Skeletal muscle tissue (tissue), 4 donors: ENCODE data around the gene CPNE5. TPM values are rescaled to one million over a fixed set of nuclear protein-coding genes. Genes with fewer than 3 reads are reported as not detected.

Source experiments
- H3K27ac ChIP-seq: one replicate; pipeline ENCODE4 v1.7.0; 2013; ENCODE audit warnings: mild to moderate bottlenecking, low read depth, low read length, inconsistent platforms
- H3K27me3 ChIP-seq, 3 donors: one replicate each; pipeline ENCODE4 v1.7.0; 2013; ENCODE audit warnings: low read length in 3 of 3; ENCODE audit not compliant: control insufficient read depth in 3 of 3, insufficient read depth in 3 of 3
- H3K36me3 ChIP-seq, 3 donors: one replicate each; pipeline ENCODE4 v1.7.0; 2013; ENCODE audit warnings: low read length in 3 of 3; ENCODE audit not compliant: control insufficient read depth in 3 of 3, insufficient read depth in 3 of 3
- H3K4me1 ChIP-seq, 3 donors: one replicate each; pipeline ENCODE4 v1.7.0; 2013; ENCODE audit warnings: low read length in 3 of 3, mild to moderate bottlenecking in 3 of 3; ENCODE audit not compliant: control insufficient read depth in 3 of 3, insufficient read depth in 3 of 3
- H3K4me3 ChIP-seq, 3 donors: one replicate each; pipeline ENCODE4 v1.7.0; 2013; ENCODE audit warnings: low read length in 3 of 3
- H3K9ac ChIP-seq, 3 donors: one replicate each; pipeline ENCODE4 v1.7.0; 2013; ENCODE audit warnings: low read length in 3 of 3, mild to moderate bottlenecking in 3 of 3, moderate library complexity in 2 of 3, low read depth in 1 of 3
- H3K9me3 ChIP-seq, 3 donors: one replicate each; pipeline ENCODE4 v1.7.0; 2013; ENCODE audit warnings: low read length in 3 of 3; ENCODE audit not compliant: control insufficient read depth in 3 of 3
- total RNA-seq: library from RNA; depleted of rRNA; stranded (reverse); fragments of >200 nt; gene quantifications from one replicate; pipeline ENCODE4 v1.2.3, GENCODE V29; 2014
- donor health status: Osteomylitis.

Gene CPNE5
- total RNA-seq, 1 donor from 2014 or later, result 6.3 TPM

- H3K4me1 ChIP-seq, result peaks cover 3 to 18% (median 10%) of the 10 kb centered on the region in 3 donors
Measured at GRCh38 chr6:36873115-36873514, 33.9 kb upstream of the CPNE5 start.

GRCh38 chr6:36871686-36872085 is 32.4 kb upstream of the CPNE5 start:
- H3K9me3 ChIP-seq, result no peaks in the 10 kb centered on the region
- H3K4me3 ChIP-seq, result no peak overlapping the region
- peaks cover 0 to 16% (median 11%) of the 10 kb centered on the region in 3 donors for H3K36me3 ChIP-seq
- H3K4me1 ChIP-seq, result peaks cover 3 to 18% (median 10%) of the 10 kb centered on the region in 3 donors
- H3K27me3 ChIP-seq, result no peaks in the 10 kb centered on the region
- H3K9ac ChIP-seq, result no peak overlapping the region
- no peak overlapping the region for H3K27ac ChIP-seq

More at GRCh38 chr6:36873115-36873514, 33.9 kb upstream of the CPNE5 start:
- Histone ChIP-seq H3K27ac (no peak overlapping the region), H3K9me3 (no peaks in the 10 kb centered on the region), H3K4me3 (no peak overlapping the region), H3K36me3 (peaks cover 0 to 13% (median 11%) of the 10 kb centered on the region in 3 donors), H3K9ac (no peak overlapping the region), H3K27me3 (no peaks in the 10 kb centered on the region)

GRCh38 chr6:36867471-36868224 is 28.4 kb upstream of the CPNE5 start:
- H3K9ac ChIP-seq, result no peak overlapping the region
- H3K9me3 ChIP-seq, result no peaks in the 10 kb centered on the region
- peaks cover 0 to 3% (median 0%) of the 10 kb centered on the region in 3 donors for H3K4me1 ChIP-seq
- peaks cover 0 to 19% (median 17%) of the 10 kb centered on the region in 3 donors for H3K36me3 ChIP-seq
- H3K27ac ChIP-seq, result no peak overlapping the region
- H3K4me3 ChIP-seq, result no peak overlapping the region
- no peaks in the 10 kb centered on the region for H3K27me3 ChIP-seq

- no peak overlapping the region for H3K4me3 ChIP-seq
- no peak overlapping the region for H3K9ac ChIP-seq
- H3K36me3 ChIP-seq, result peaks cover 2 to 17% (median 14%) of the 10 kb centered on the region in 3 donors
- peaks cover 0 to 3% (median 0%) of the 10 kb centered on the region in 3 donors for H3K4me1 ChIP-seq
- H3K27me3 ChIP-seq, result no peaks in the 10 kb centered on the region
- no peaks in the 10 kb centered on the region for H3K9me3 ChIP-seq
- no peak overlapping the region for H3K27ac ChIP-seq
Measured at GRCh38 chr6:36865835-36866234, 26.6 kb upstream of the CPNE5 start.

- H3K9me3 ChIP-seq, result no peaks in the 10 kb centered on the region
- H3K4me1 ChIP-seq, result peaks cover 0 to 3% (median 0%) of the 10 kb centered on the region in 3 donors
- H3K27me3 ChIP-seq, result no peaks in the 10 kb centered on the region
- no peak overlapping the region for H3K4me3 ChIP-seq
- no peak overlapping the region for H3K27ac ChIP-seq
- H3K36me3 ChIP-seq, result peaks cover 2 to 9% (median 6%) of the 10 kb centered on the region in 3 donors
- no peak overlapping the region for H3K9ac ChIP-seq
Measured at GRCh38 chr6:36863670-36864540, 24.7 kb upstream of the CPNE5 start.

- no peak overlapping the region for H3K9ac ChIP-seq
- H3K4me1 ChIP-seq, result peaks cover 0 to 3% (median 0%) of the 10 kb centered on the region in 3 donors
- no peak overlapping the region for H3K27ac ChIP-seq
- H3K36me3 ChIP-seq, result peaks cover 2 to 9% (median 6%) of the 10 kb centered on the region in 3 donors
- H3K27me3 ChIP-seq, result no peaks in the 10 kb centered on the region
- no peaks in the 10 kb centered on the region for H3K9me3 ChIP-seq
- H3K4me3 ChIP-seq, result no peak overlapping the region
Measured at GRCh38 chr6:36862848-36863382, 23.7 kb upstream of the CPNE5 start.

GRCh38 chr6:36862164-36862847 is 23.1 kb upstream of the CPNE5 start:
- Histone ChIP-seq H3K27me3 (no peaks in the 10 kb centered on the region), H3K4me1 (peaks cover 0 to 3% (median 0%) of the 10 kb centered on the region in 3 donors), H3K9ac (no peak overlapping the region), H3K9me3 (no peaks in the 10 kb centered on the region), H3K27ac (no peak overlapping the region), H3K4me3 (no peak overlapping the region), H3K36me3 (peaks cover 2 to 9% (median 6%) of the 10 kb centered on the region in 3 donors)

GRCh38 chr6:36860126-36860525 is 20.9 kb upstream of the CPNE5 start:
- no peaks in the 10 kb centered on the region for H3K27me3 ChIP-seq
- peaks cover 0 to 7% (median 3%) of the 10 kb centered on the region in 3 donors for H3K4me1 ChIP-seq
- H3K9ac ChIP-seq, result no peak overlapping the region
- no peak overlapping the region for H3K27ac ChIP-seq
- H3K4me3 ChIP-seq, result no peak overlapping the region
- H3K9me3 ChIP-seq, result no peaks in the 10 kb centered on the region
- peaks cover 5 to 12% (median 8%) of the 10 kb centered on the region in 3 donors for H3K36me3 ChIP-seq

GRCh38 chr6:36858407-36858981 is 19.2 kb upstream of the CPNE5 start:
- peaks cover 5 to 12% (median 6%) of the 10 kb centered on the region in 3 donors for H3K36me3 ChIP-seq
- no peak overlapping the region for H3K27ac ChIP-seq
- H3K4me3 ChIP-seq, result no peak overlapping the region
- H3K27me3 ChIP-seq, result no peaks in the 10 kb centered on the region
- no peaks in the 10 kb centered on the region for H3K9me3 ChIP-seq
- H3K9ac ChIP-seq, result no peak overlapping the region
- H3K4me1 ChIP-seq, result peaks cover 8 to 14% (median 9%) of the 10 kb centered on the region in 3 donors
